Stomach (tissue), 9 donors: ENCODE measurements around the gene RYR1. TPM values are rescaled to one million over a fixed set of nuclear protein-coding genes. Genes with fewer than 3 reads are reported as not detected.

Source experiments
- DNase-seq, 2 donors: peaks; one replicate each; pipeline versions ENCODE4 v3.0.0 to v3.0.0-alpha.2; 2013 to 2019
- H3K27ac ChIP-seq, 5 donors: fragments of 200-600 bp in 4 of 5; sonication (generic) in 4 of 5; one replicate each; pipeline ENCODE4 v1.5.1; 2013 to 2019; ENCODE audit warnings: mild to moderate bottlenecking in 1 of 5, moderate library complexity in 1 of 5
- H3K27me3 ChIP-seq, 3 donors: fragments of 200-600 bp; sonication (generic); one replicate each; pipeline ENCODE4 v1.5.1; 2017 to 2019; ENCODE audit warnings: mixed run types in 1 of 3
- H3K36me3 ChIP-seq, 4 donors: fragments of 200-600 bp; sonication (generic); 1 replicate in 3 of 4; 2 replicates in 1 of 4; pipeline ENCODE4 v1.5.1; 2016 to 2019
- H3K4me1 ChIP-seq, 4 donors: fragments of 200-600 bp; sonication (generic); one replicate each; pipeline ENCODE4 v1.5.1; 2016 to 2019
- H3K4me3 ChIP-seq, 4 donors: fragments of 200-600 bp; sonication (generic) in 3 of 4; one replicate each; pipeline ENCODE4 v1.5.1; 2016 to 2019; ENCODE audit warnings: mild to moderate bottlenecking in 1 of 4
- H3K9me3 ChIP-seq, 4 donors: fragments of 200-600 bp; sonication (generic); one replicate each; pipeline ENCODE4 v1.5.1; 2016 to 2019
- CTCF ChIP-seq, 7 experiments: fragments of 450-650 bp in 4 of 7; fragments of 200-600 bp in 3 of 7; sonication (generic) in 3 of 7; IDR thresholded peaks; one replicate each; pipeline ENCODE4 v1.5.1; 2016 to 2019; ENCODE audit warnings: antibody characterized with exemption in 7 of 7, control low read depth in 2 of 7, mild to moderate bottlenecking in 1 of 7
- EP300 ChIP-seq: sonication (generic); formaldehyde crosslinking; IDR thresholded peaks from one replicate; pipeline ENCODE4 v1.6.1; 2017; ENCODE audit warnings: antibody characterized with exemption
- POLR2A ChIP-seq, 4 donors: fragments of 450-650 bp; IDR thresholded peaks; one replicate each; pipeline ENCODE4 v1.6.1; 2016; ENCODE audit warnings: antibody characterized with exemption in 4 of 4, control low read depth in 2 of 4, mild to moderate bottlenecking in 1 of 4, moderate library complexity in 1 of 4
- POLR2AphosphoS5 ChIP-seq, 3 donors: sonication (generic); formaldehyde crosslinking; IDR thresholded peaks; one replicate each; pipeline ENCODE4 v1.6.1; 2016; ENCODE audit warnings: antibody characterized with exemption in 3 of 3
- WGBS, 5 donors: extraction: QIAGEN DNeasy Blood & Tissue Kit in 3 of 5; methylation state at CpG; one replicate each; pipeline versions ENCODE4 v1.1.5 to v1.1.7; 2013 to 2018; 5-methylcytosine and 5-hydroxymethylcytosine counted together
- intact Hi-C: fragments of 100-400 bp; cut with DNase I; formaldehyde crosslinking; loops from one replicate; pipeline ENCODE4 v1.15.1; 2023; ENCODE audit warnings: low total_unique reads
- polyA plus RNA-seq, 3 donors: library from polyadenylated mRNA; stranded (reverse); fragments of 200-250 nt; gene quantifications; one replicate each; pipeline ENCODE4 v1.2.3, GENCODE V29; 2013
- total RNA-seq, 5 donors: library from RNA; depleted of rRNA; stranded (reverse); fragments of >200 nt; gene quantifications; one replicate each; pipeline versions ENCODE4 v1.1.0 to v1.2.3, GENCODE V29; 2014 to 2016
- donor health status: healthy with polysubstance abuse.
- donor health status: Bipolar disorder and iron deficiency.
- donor health status: healthy.

Gene RYR1
- total and polyA plus RNA-seq, 8 donors = under 0.01 to 10.7 (median 1.2) TPM

DNA sequence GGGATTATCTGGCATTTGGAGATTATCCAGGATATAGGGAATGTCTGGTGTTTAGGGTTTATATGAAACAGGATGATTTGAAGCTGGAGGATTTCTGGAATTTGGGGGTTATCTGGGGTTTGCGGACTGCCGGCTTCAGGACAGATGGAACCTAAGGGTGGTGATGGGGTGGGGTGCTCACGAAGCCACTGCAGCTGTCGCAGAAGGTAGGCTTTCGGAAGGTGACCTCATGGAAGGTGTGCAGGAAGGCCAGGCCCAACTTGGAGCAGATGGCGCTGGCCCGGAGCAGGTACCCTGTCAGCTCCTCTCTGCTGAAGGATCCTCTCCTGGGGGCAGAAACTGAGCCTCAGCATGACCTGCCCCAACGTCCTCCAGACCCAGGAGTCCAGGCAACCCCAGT lies 21.0 kb upstream of the RYR1 start:
- TF ChIP-seq POLR2A (IDR thresholded peaks at IDR 0.05) (no peak), CTCF (IDR thresholded peaks at IDR 0.05) (no peak), POLR2AphosphoS5 (IDR thresholded peaks at IDR 0.05) (no peak), EP300 (no peak)
- no peak overlapping the region for H3K4me3 ChIP-seq
- intact Hi-C loops = no loop called here
- H3K36me3 ChIP-seq = peaks cover 0 to 31% (median 17%) of the 10 kb centered on the region in 4 donors
- WGBS, 5 donors = 83 to 93% (median 89%) methylated on average over 5 to 8 of the region's 8 CpGs
- peaks cover 0 to 15% (median 0%) of the 10 kb centered on the region in 3 donors for H3K27me3 ChIP-seq
- no peaks in the 10 kb centered on the region for H3K9me3 ChIP-seq
- DNase-seq = no peak
- peaks cover 0 to 3% (median 1%) of the 10 kb centered on the region in 4 donors for H3K4me1 ChIP-seq
- H3K27ac ChIP-seq = no peak overlapping the region

- 55 to 67% (median 63%) methylated on average over 10 to 11 of the region's 11 CpGs for WGBS, 5 donors
- Histone ChIP-seq H3K27me3 (peaks cover 0 to 19% (median 4%) of the 10 kb centered on the region in 3 donors), H3K36me3 (peaks cover 0 to 27% (median 12%) of the 10 kb centered on the region in 4 donors), H3K4me1 (peaks cover 0 to 7% (median 6%) of the 10 kb centered on the region in 4 donors), H3K4me3 (no peak overlapping the region), H3K27ac (no peak overlapping the region), H3K9me3 (no peaks in the 10 kb centered on the region)
- TF ChIP-seq POLR2A (IDR thresholded peaks at IDR 0.05) (no peak), EP300 (no peak), POLR2AphosphoS5 (IDR thresholded peaks at IDR 0.05) (no peak), CTCF (IDR thresholded peaks at IDR 0.05) (no peak)
- intact Hi-C loops = no loop called here
- no peak for DNase-seq
These were observed 20.5 kb upstream of the RYR1 start for GRCh38 chr19:38412961-38413360.

DNA sequence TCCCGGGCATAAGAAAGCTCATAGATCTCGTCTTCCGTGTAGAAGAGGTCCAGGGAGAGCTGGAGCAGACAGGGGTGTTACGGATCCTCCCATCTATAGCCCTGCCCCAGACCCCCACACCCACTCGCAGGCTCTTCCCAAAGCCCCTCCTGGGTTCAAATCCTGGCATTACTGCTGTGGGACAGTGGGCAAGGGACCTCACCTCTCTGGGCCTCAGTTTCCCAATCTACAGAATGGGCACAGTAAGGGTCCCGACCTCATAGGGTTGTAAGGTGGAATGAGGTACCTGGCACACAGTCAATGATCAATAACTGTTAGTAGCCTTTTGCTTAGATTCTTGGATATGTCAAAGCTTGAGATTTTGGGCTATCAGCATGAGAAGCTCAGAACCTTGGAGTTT lies 20.1 kb upstream of the RYR1 start:
- intact Hi-C loops = no loop called here
- TF ChIP-seq POLR2A (IDR thresholded peaks at IDR 0.05) = no peak
- TF ChIP-seq CTCF (IDR thresholded peaks at IDR 0.05) = no peak
- no peak for TF ChIP-seq EP300
- TF ChIP-seq POLR2AphosphoS5 (IDR thresholded peaks at IDR 0.05) = no peak

GRCh38 chr19:38417146-38417543 lies 16.3 kb upstream of the RYR1 start:
- Histone ChIP-seq H3K27me3 (peaks cover 0 to 56% (median 23%) of the 10 kb centered on the region in 3 donors), H3K4me1 (peaks cover 0 to 13% (median 11%) of the 10 kb centered on the region in 4 donors), H3K36me3 (peaks cover 0 to 13% (median 0%) of the 10 kb centered on the region in 4 donors), H3K4me3 (no peak overlapping the region), H3K9me3 (no peaks in the 10 kb centered on the region), H3K27ac (peak overlapping the region in 1 of 5 donors; percentile 70)
- intact Hi-C loops = no loop called here
- TF ChIP-seq CTCF (IDR thresholded peaks at IDR 0.05) (no peak), POLR2AphosphoS5 (IDR thresholded peaks at IDR 0.05) (no peak), POLR2A (IDR thresholded peaks at IDR 0.05) (no peak), EP300 (no peak)
- DNase-seq = no peak
- WGBS, 5 donors = 73 to 81% (median 75%) methylated on average over 8 of the region's 8 CpGs

More for the DNA sequence above, 20.1 kb upstream of the RYR1 start:
- H3K27ac ChIP-seq = no peak overlapping the region
- H3K9me3 ChIP-seq = no peaks in the 10 kb centered on the region
- peaks cover 0 to 22% (median 8%) of the 10 kb centered on the region in 4 donors for H3K36me3 ChIP-seq
- DNase-seq = no peak
- peaks cover 0 to 12% (median 11%) of the 10 kb centered on the region in 4 donors for H3K4me1 ChIP-seq
- H3K4me3 ChIP-seq = no peak overlapping the region
- WGBS, 5 donors = 81 to 92% (median 89%) methylated on average over 6 of the region's 6 CpGs
- peaks cover 0 to 24% (median 8%) of the 10 kb centered on the region in 3 donors for H3K27me3 ChIP-seq
